Ishikawa (cell line): ENCODE results near the gene HMCN1.

Experiments used
- CEBPB ChIP-seq: IDR thresholded peaks from 2 replicates; pipeline ENCODE4 v1.6.1; 2012
- CREB1 ChIP-seq: IDR thresholded peaks from 2 replicates; pipeline ENCODE4 v1.6.1; 2012; ENCODE audit warnings: low read depth
- EGR1 ChIP-seq: IDR thresholded peaks from 2 replicates; pipeline ENCODE4 v1.6.1; 2012
- EP300 ChIP-seq: IDR thresholded peaks from 2 replicates; pipeline ENCODE4 v1.6.1; 2012; ENCODE audit warnings: borderline replicate concordance
- MAX ChIP-seq: IDR thresholded peaks from 2 replicates; pipeline ENCODE4 v1.6.1; 2012
- NFIC ChIP-seq: IDR thresholded peaks from 2 replicates; pipeline ENCODE4 v1.6.1; 2012
- RAD21 ChIP-seq: IDR thresholded peaks from 2 replicates; pipeline ENCODE4 v1.6.1; 2012; ENCODE audit warnings: low read depth
- TAF1 ChIP-seq: IDR thresholded peaks from 2 replicates; pipeline ENCODE4 v1.6.1; 2012; ENCODE audit warnings: low read depth, mild to moderate bottlenecking
- TCF12 ChIP-seq: IDR thresholded peaks from 2 replicates; pipeline ENCODE4 v1.6.1; 2012; ENCODE audit warnings: low read depth
- YY1 ChIP-seq: IDR thresholded peaks from 2 replicates; pipeline ENCODE4 v1.6.1; 2012; ENCODE audit warnings: low read depth
- ZBTB7A ChIP-seq: IDR thresholded peaks from 2 replicates; pipeline ENCODE4 v1.6.1; 2012; ENCODE audit warnings: low read depth
- TF ChIP-seq, protein P1 (sequence below): IDR thresholded peaks from 2 replicates; pipeline ENCODE4 v1.6.1; 2012; ENCODE audit warnings: low read depth, mild to moderate bottlenecking

- TF ChIP-seq EGR1 = no peak
- no peak for TF ChIP-seq TAF1
- no peak for TF ChIP-seq EP300
- no peak for TF ChIP-seq YY1
- TF ChIP-seq TCF12 = no peak
- no peak for TF ChIP-seq CEBPB
- TF ChIP-seq, protein P1, sequence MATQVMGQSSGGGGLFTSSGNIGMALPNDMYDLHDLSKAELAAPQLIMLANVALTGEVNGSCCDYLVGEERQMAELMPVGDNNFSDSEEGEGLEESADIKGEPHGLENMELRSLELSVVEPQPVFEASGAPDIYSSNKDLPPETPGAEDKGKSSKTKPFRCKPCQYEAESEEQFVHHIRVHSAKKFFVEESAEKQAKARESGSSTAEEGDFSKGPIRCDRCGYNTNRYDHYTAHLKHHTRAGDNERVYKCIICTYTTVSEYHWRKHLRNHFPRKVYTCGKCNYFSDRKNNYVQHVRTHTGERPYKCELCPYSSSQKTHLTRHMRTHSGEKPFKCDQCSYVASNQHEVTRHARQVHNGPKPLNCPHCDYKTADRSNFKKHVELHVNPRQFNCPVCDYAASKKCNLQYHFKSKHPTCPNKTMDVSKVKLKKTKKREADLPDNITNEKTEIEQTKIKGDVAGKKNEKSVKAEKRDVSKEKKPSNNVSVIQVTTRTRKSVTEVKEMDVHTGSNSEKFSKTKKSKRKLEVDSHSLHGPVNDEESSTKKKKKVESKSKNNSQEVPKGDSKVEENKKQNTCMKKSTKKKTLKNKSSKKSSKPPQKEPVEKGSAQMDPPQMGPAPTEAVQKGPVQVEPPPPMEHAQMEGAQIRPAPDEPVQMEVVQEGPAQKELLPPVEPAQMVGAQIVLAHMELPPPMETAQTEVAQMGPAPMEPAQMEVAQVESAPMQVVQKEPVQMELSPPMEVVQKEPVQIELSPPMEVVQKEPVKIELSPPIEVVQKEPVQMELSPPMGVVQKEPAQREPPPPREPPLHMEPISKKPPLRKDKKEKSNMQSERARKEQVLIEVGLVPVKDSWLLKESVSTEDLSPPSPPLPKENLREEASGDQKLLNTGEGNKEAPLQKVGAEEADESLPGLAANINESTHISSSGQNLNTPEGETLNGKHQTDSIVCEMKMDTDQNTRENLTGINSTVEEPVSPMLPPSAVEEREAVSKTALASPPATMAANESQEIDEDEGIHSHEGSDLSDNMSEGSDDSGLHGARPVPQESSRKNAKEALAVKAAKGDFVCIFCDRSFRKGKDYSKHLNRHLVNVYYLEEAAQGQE = no peak
- TF ChIP-seq RAD21 = no peak
- no peak for TF ChIP-seq NFIC
- no peak for TF ChIP-seq CREB1
- no peak for TF ChIP-seq ZBTB7A
- TF ChIP-seq MAX = no peak
Observed at GRCh38 chr1:186054932-186055331, 320.7 kb downstream of the HMCN1 start.
